HUES64 (cell line): ENCODE measurements around the gene GOSR1. TPM values are rescaled to one million over a fixed set of nuclear protein-coding genes. Genes with fewer than 3 reads are reported as not detected.
"Not testable (repeated sequence)": the region's sequence is repeated elsewhere in the genome, so short reads cannot be mapped to it uniquely, and the experiment has no call there.

Experiments used
- H3K27ac ChIP-seq: 2 replicates; pipeline ENCODE4 v1.7.0; 2013; ENCODE audit warnings: low read depth, low read length, inconsistent platforms
- H3K27me3 ChIP-seq: 2 replicates; pipeline ENCODE4 v1.6.1; 2013; ENCODE audit warnings: mild to moderate bottlenecking, low read length; ENCODE audit not compliant: insufficient read depth
- H3K36me3 ChIP-seq: 2 replicates; pipeline ENCODE4 v1.6.1; 2013; ENCODE audit warnings: mild to moderate bottlenecking, low read length; ENCODE audit not compliant: insufficient read depth
- H3K4me1 ChIP-seq: 2 replicates; pipeline ENCODE4 v1.6.1; 2013; ENCODE audit warnings: mild to moderate bottlenecking, low read length, moderate library complexity; ENCODE audit not compliant: insufficient read depth
- H3K4me3 ChIP-seq: 2 replicates; pipeline ENCODE4 v1.5.1; 2013; ENCODE audit warnings: mild to moderate bottlenecking, low read length, moderate library complexity
- H3K9ac ChIP-seq: 2 replicates; pipeline ENCODE4 v1.6.1; 2013; ENCODE audit warnings: mild to moderate bottlenecking, low read depth, low read length
- H3K9me3 ChIP-seq: 2 replicates; pipeline ENCODE4 v1.6.1; 2013; ENCODE audit warnings: low read depth, low read length; ENCODE audit not compliant: insufficient read depth
- WGBS: fragments of 150-250, 120-280 bp; methylation state at CpG from one replicate; pipeline ENCODE4 v1.1.7; 2013; ENCODE audit warnings: missing lambda C conversion rate; 5-methylcytosine and 5-hydroxymethylcytosine counted together
- polyA plus RNA-seq, 2 experiments: library from polyadenylated mRNA; stranded (reverse); fragments of 50-300 nt; gene quantifications; one replicate each; pipeline ENCODE4 v1.2.3, GENCODE V29; 2013

The GOSR1 gene
- 22.9 TPM for polyA plus RNA-seq (2013, experiment 1 of 2)
- polyA plus RNA-seq (2013, experiment 2 of 2) = 27.5 TPM

DNA sequence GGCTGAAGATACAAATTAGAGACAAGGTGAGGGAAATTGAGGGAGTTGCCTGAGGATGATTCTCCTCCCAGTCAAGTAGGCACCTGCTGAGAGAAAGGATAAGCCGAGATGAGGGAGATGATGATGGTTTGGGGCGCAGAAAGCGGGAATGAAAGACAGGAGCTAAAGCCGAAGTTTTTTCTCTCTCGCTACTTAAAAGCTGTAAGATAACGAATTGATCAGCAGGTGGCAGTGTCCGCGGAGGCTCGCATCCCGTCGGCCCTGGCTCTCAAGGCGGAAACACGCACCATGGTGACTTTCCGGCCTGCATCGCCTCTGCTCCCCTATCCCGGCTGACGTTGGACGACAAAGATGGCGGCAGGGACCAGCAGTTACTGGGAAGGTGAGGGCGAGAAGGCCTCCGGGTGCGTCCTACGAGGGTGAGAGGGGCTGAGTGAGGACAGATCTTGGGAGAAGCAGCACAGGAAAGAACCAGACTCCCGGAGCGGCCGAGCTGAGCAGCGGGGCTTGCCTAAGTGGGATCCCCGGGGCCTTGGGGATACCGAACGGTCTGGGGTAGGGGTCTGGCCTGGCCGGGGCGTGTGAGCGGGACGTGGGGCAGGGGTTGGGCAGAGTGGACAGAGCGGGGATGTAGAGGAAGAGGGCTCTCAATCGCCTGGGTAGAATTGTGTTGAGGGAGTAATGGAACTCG lies at the start of gene GOSR1:
Gene GOSR1 (plus strand): TSS at position 326 of the 691 bp plus-strand sequence. CDS start 26 bp downstream, at position 352.
- Histone ChIP-seq H3K9ac (peak within 1 kb of the TSS; percentile 94), H3K27ac (peak within 1 kb of the TSS; percentile 77), H3K27me3 (no peaks in the 10 kb centered on the region), H3K36me3 (peaks cover 32% of the 10 kb centered on the region), H3K4me3 (peak within 1 kb of the TSS; percentile 87), H3K9me3 (no peaks in the 10 kb centered on the region), H3K4me1 (no peaks in the 10 kb centered on the region)
- WGBS = 1% methylated on average over 37 of the region's 37 CpGs

DNA sequence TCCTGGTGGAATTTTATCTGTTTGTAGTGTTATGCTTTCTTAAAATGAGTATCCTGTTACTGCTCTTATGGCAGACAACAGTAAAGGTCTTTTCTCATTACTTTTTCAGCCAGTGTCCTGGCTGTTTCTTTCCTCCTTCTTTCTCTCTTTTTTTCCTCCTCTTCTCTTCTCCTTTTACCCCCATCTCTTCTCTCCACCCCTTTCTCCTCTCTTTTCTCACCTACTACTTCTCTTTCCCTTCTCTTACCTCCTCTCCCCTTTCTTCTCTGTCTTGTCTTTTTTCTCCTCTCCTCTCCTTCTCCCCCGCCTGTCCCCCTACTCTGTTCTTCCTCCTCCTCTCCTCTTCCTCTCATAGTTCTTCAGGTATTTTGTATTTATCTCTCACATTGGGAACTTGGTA lies 49.6 kb upstream of the GOSR1 start:
- Histone ChIP-seq H3K27ac (no peak overlapping the region), H3K9me3 (no peaks in the 10 kb centered on the region), H3K36me3 (peaks cover 35% of the 10 kb centered on the region), H3K4me1 (peaks cover 11% of the 10 kb centered on the region), H3K4me3 (no peak overlapping the region), H3K27me3 (no peaks in the 10 kb centered on the region), H3K9ac (no peak overlapping the region)
- WGBS = 93% methylated on average over 1 of the region's 1 CpG

DNA sequence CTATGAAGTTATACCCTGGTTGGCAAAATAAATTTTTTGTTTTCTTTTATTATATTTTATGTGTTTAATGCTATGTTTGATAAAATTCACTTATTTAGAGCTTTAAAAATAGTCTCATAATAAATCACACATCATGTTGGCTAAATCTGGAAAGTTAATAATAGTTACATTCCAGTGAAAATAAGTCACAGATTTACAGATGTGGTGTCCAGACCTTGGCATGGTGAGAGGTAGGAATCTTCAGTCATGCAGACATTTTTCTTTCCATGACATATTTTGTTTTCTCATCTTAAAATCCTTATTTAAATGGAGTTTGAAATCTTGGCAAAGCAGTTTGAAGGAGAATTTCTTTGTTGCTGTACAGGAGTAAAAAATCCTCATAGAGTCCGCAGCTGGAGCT lies 48.1 kb upstream of the GOSR1 start:
- no peak overlapping the region for H3K27ac ChIP-seq
- WGBS = 100% methylated on average over 1 of the region's 1 CpG

DNA sequence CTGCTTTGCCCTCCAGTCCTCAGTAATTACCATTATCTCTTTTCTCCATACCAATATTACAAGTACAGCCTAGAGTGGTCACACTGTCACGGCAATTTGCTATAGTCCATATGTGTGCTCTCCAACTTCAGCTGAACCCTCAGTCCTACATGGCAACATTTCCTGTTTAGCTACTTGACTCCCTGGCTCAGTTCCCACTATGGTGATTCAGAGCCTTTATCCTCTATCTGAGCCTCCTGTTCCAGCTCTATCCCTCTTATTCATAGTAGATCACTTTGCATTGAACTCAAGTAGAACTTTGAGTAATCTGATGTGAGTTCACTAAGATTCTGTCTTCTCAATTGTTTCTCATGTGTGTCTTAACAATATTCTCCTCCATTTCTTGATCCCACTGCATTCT lies 43.7 kb upstream of the GOSR1 start:
- 96% methylated on average over 1 of the region's 1 CpG for WGBS
- Histone ChIP-seq H3K27me3 (no peaks in the 10 kb centered on the region), H3K36me3 (peaks cover 28% of the 10 kb centered on the region), H3K9me3 (no peaks in the 10 kb centered on the region), H3K27ac (no peak overlapping the region), H3K4me3 (no peak overlapping the region), H3K4me1 (no peaks in the 10 kb centered on the region), H3K9ac (no peak overlapping the region)

More for the DNA sequence above, 48.1 kb upstream of the GOSR1 start:
- peaks cover 32% of the 10 kb centered on the region for H3K36me3 ChIP-seq
- peaks cover 10% of the 10 kb centered on the region for H3K4me1 ChIP-seq
- H3K9ac ChIP-seq = no peak overlapping the region
- no peaks in the 10 kb centered on the region for H3K27me3 ChIP-seq
- no peak overlapping the region for H3K4me3 ChIP-seq
- no peaks in the 10 kb centered on the region for H3K9me3 ChIP-seq

- Histone ChIP-seq H3K27me3 (no peaks in the 10 kb centered on the region), H3K9ac (no peak overlapping the region), H3K4me3 (no peak overlapping the region), H3K36me3 (peaks cover 28% of the 10 kb centered on the region), H3K4me1 (no peaks in the 10 kb centered on the region), H3K9me3 (no peaks in the 10 kb centered on the region), H3K27ac (no peak overlapping the region)
Measured at GRCh38 chr17:30436729-30437128, 40.5 kb upstream of the GOSR1 start.

GRCh38 chr17:30443721-30444120 lies 33.5 kb upstream of the GOSR1 start:
- no peaks in the 10 kb centered on the region for H3K27me3 ChIP-seq
- 93% methylated on average over 6 of the region's 6 CpGs for WGBS
- H3K27ac ChIP-seq = no peak overlapping the region
- H3K9me3 ChIP-seq = no peaks in the 10 kb centered on the region
- H3K36me3 ChIP-seq = peaks cover 25% of the 10 kb centered on the region
- no peaks in the 10 kb centered on the region for H3K4me1 ChIP-seq
- H3K9ac ChIP-seq = no peak overlapping the region
- H3K4me3 ChIP-seq = no peak overlapping the region

GRCh38 chr17:30446640-30447039 lies 30.6 kb upstream of the GOSR1 start:
- not testable (repeated sequence) for H3K4me3 ChIP-seq, H3K9me3 ChIP-seq, H3K27me3 ChIP-seq, H3K27ac ChIP-seq, H3K9ac ChIP-seq, H3K4me1 ChIP-seq
- H3K36me3 ChIP-seq = peaks cover 32% of the 10 kb centered on the region

DNA sequence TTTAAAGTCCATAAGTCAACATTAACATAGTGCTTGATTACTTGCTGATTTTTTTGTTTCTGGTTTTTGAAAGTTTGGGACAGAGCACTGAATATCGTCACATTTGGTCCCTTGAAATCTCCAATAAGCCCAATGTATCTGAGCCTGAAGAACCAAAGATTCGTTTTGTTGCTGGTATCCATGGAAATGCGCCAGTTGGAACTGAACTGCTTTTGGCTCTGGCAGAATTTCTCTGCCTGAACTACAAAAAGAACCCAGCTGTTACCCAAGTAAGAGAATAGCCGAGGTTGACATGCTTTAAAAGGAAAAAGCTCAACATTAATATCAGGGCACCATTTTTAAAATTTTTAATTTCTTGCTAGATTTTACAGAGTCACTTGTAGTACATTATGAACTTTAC lies 27.7 kb upstream of the GOSR1 start:
- Histone ChIP-seq H3K4me3 (no peak overlapping the region), H3K4me1 (no peaks in the 10 kb centered on the region), H3K9ac (no peak overlapping the region), H3K27ac (no peak overlapping the region), H3K9me3 (no peaks in the 10 kb centered on the region), H3K27me3 (no peaks in the 10 kb centered on the region), H3K36me3 (peaks cover 31% of the 10 kb centered on the region)
- WGBS = 94% methylated on average over 4 of the region's 4 CpGs

DNA sequence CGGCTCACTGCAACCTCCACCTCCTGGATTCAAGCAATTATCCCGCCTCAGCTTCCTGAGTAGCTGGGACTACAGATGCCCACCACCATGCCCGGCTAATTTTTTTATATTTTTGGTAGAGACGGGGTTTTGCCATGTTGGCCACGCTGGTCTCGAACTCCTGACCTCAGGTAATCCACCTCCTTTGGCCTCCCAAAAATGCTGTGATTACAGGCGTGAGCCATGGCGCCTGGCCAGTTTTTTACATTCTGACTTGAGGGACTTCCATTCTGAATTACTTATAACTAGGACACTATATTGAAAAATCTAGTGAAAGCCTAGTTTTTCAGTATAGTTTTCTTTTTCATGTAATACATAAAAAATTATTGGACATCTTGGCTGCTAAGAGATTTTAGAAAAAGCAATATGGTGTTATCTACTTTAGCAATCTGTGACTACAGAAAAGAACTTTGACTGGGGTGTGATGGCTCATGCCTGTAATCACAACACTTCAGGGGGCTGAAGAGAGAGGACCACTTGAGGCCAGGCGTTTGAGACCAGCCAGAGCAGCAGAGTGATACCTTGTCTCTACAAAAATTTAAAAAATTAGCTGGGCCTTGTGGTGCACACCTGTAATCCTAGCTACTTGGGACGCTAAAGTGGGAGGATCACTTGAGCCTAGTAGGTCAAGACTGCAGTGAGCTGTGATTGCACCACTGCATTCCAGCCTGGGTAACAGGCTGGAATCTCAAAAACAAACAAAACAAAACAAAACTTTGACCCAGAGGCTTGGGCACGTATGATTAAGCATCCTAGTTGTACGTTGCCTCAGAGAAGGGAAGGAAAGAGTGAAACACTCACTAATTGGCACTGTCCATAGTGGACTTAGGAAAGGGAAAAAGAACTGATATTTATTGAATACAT lies 26.8 kb upstream of the GOSR1 start:
- Histone ChIP-seq H3K27me3 (no peaks in the 10 kb centered on the region), H3K9me3 (no peaks in the 10 kb centered on the region), H3K27ac (no peak overlapping the region), H3K9ac (no peak overlapping the region), H3K4me1 (no peaks in the 10 kb centered on the region), H3K4me3 (no peak overlapping the region), H3K36me3 (peaks cover 37% of the 10 kb centered on the region)
- WGBS = 97% methylated on average over 12 of the region's 12 CpGs

GRCh38 chr17:30454635-30455034 lies 22.6 kb upstream of the GOSR1 start:
- Histone ChIP-seq H3K27ac (no peak overlapping the region), H3K36me3 (peaks cover 48% of the 10 kb centered on the region), H3K9me3 (no peaks in the 10 kb centered on the region), H3K4me1 (no peaks in the 10 kb centered on the region), H3K9ac (no peak overlapping the region), H3K27me3 (no peaks in the 10 kb centered on the region), H3K4me3 (no peak overlapping the region)
- WGBS = 97% methylated on average over 2 of the region's 4 CpGs

DNA sequence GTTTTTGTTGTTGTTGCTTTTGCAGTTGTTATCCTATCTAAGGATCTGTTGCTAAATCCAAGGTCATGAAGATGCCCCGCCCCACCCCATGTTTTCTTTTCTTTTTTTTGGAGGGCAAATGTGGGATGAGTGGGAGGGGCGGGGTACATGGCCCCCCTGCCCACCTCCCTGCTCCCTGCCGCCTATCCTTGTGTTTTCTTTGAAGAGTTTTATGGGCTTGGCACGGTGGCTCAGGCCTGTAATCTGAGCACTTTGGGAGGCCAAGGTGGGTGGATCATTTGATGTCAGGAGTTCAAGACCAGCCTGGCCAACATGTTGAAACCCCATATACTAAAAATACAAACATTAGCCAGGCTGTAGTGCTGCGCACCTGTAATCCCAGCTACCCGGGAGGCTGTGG lies 18.8 kb upstream of the GOSR1 start:
- H3K36me3 ChIP-seq = peaks cover 50% of the 10 kb centered on the region
- H3K9ac ChIP-seq = no peak overlapping the region
- no peaks in the 10 kb centered on the region for H3K27me3 ChIP-seq
- no peak overlapping the region for H3K4me3 ChIP-seq
- no peaks in the 10 kb centered on the region for H3K9me3 ChIP-seq
- H3K27ac ChIP-seq = no peak overlapping the region
- WGBS = 92% methylated on average over 6 of the region's 6 CpGs
- no peaks in the 10 kb centered on the region for H3K4me1 ChIP-seq
